Activated T-helper 17 cell treated with anti-CD3 and anti-CD28 coated beads, Interleukin-2, amount 50 U/mL, for 72 hours (primary cell): Measurements from ENCODE around the gene CAPN7. TPM values are rescaled to one million over a fixed set of nuclear protein-coding genes. Genes with fewer than 3 reads are reported as not detected.

Source experiments
- ATAC-seq: fragments of 150-1000 bp; cut with Tn5 transposase; replicated peaks from 2 replicates; pipeline ENCODE4 v1.10.0; 2021; ENCODE audit warnings: mild to moderate bottlenecking, moderate library complexity
- H3K27ac Mint-ChIP-seq: one replicate; pipeline ENCODE4 v1.8.0; 2022; ENCODE audit warnings: mixed read lengths
- H3K27me3 Mint-ChIP-seq: one replicate; pipeline ENCODE4 v1.8.0; 2022; ENCODE audit warnings: mixed read lengths
- H3K36me3 Mint-ChIP-seq: one replicate; pipeline ENCODE4 v1.8.0; 2022; ENCODE audit warnings: low read depth, mild to moderate bottlenecking, mixed read lengths
- H3K4me1 Mint-ChIP-seq: one replicate; pipeline ENCODE4 v1.8.0; 2022; ENCODE audit warnings: mixed read lengths
- H3K4me3 Mint-ChIP-seq: one replicate; pipeline ENCODE4 v1.8.0; 2022; ENCODE audit warnings: mild to moderate bottlenecking, mixed read lengths
- H3K9me3 Mint-ChIP-seq: one replicate; pipeline ENCODE4 v1.8.0; 2022; ENCODE audit warnings: mixed read lengths
- total RNA-seq, 2 donors: library from RNA; stranded (reverse); gene quantifications; one replicate each; pipeline ENCODE4 v1.2.3, GENCODE V29; 2022

The CAPN7 gene
- total RNA-seq, 2 donors from 2014 or later: 32.3 to 38.9 TPM

DNA sequence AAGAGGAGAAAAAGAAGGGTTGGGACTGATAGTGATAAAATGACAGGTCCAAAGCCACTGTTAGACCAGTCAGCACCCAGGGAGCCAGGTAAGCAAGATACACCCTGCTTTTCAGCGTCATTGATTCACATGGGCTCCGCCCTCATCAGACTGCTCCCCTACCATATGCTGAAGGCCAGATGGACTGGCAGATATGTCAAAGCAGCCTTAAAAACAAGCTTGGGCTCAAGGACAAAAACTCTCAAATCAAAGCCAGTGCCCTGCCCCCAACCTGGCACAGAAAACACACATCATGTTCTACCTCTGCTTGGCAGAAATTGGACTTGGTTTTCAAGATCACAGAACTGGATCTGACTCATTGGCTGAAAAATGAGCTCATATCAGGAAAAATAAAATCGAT lies 93.0 kb downstream of the CAPN7 start:
- peak; percentile 30 for ATAC-seq
- Mint-ChIP-seq H3K27me3 (no peaks in the 10 kb centered on the region), H3K27ac (peak overlapping the region; percentile 70), H3K4me3 (peak overlapping the region; percentile 26), H3K9me3 (no peaks in the 10 kb centered on the region), H3K4me1 (peaks cover 53% of the 10 kb centered on the region), H3K36me3 (peaks cover 55% of the 10 kb centered on the region)

- peaks cover 62% of the 10 kb centered on the region for H3K36me3 Mint-ChIP-seq
- ATAC-seq: peak; percentile 63
Measured at GRCh38 chr3:15300323-15301078, 94.5 kb downstream of the CAPN7 start.

DNA sequence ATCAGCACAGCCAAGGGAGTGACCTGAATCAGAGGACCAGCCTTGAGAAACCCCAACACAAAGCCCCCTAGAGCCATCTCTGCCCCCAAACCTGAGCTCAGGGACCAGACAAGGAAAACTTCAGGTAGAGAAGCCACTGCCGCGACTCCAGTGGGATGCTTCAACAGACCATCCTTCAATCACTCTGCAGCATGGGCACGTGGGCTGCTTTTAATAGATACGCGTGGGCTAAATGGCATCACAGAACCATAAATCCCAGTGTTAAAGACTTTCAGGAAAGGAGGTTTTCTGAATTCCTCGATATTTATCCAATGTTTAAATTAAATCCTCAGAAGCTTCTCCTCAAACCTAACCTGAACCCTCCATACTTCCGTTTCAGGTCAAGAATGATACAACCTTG lies 95.7 kb downstream of the CAPN7 start:
- H3K27me3 Mint-ChIP-seq: no peaks in the 10 kb centered on the region
- peaks cover 45% of the 10 kb centered on the region for H3K4me1 Mint-ChIP-seq
- H3K4me3 Mint-ChIP-seq: no peak overlapping the region
- peaks cover 62% of the 10 kb centered on the region for H3K36me3 Mint-ChIP-seq
- no peaks in the 10 kb centered on the region for H3K9me3 Mint-ChIP-seq
- no peak for ATAC-seq
- no peak overlapping the region for H3K27ac Mint-ChIP-seq

More at GRCh38 chr3:15300323-15301078, 94.5 kb downstream of the CAPN7 start:
- H3K4me1 Mint-ChIP-seq: peaks cover 45% of the 10 kb centered on the region
- peak overlapping the region; percentile 43 for H3K4me3 Mint-ChIP-seq
- no peaks in the 10 kb centered on the region for H3K9me3 Mint-ChIP-seq
- H3K27me3 Mint-ChIP-seq: no peaks in the 10 kb centered on the region
- H3K27ac Mint-ChIP-seq: peak overlapping the region; percentile 74

Other genes with a start within 250 kb of the CAPN7 start
- 10 to 100 TPM; 43.7 to 80.5 TPM for gene MRPS25, start 140.9 kb upstream of the CAPN7 start, total RNA-seq
- 10 to 100 TPM; 15.9 to 19.0 TPM for gene RBSN, start 107.1 kb upstream of the CAPN7 start, total RNA-seq
- 10 to 100 TPM; 20.2 to 24.6 TPM for gene SH3BP5, start 126.3 kb downstream of the CAPN7 start, total RNA-seq
- 10 to 100 TPM; 16.5 to 19.7 TPM for gene METTL6, start 221.3 kb downstream of the CAPN7 start, total RNA-seq
- 10 to 100 TPM; 31.5 to 37.0 TPM for gene EAF1, start 221.4 kb downstream of the CAPN7 start, total RNA-seq